ENCODE results near the gene CSF1R.
"Not testable (repeated sequence)": the region's sequence is repeated elsewhere in the genome, so short reads cannot be mapped to it uniquely, and the experiment has no call there.

CSF1R gene

DNA sequence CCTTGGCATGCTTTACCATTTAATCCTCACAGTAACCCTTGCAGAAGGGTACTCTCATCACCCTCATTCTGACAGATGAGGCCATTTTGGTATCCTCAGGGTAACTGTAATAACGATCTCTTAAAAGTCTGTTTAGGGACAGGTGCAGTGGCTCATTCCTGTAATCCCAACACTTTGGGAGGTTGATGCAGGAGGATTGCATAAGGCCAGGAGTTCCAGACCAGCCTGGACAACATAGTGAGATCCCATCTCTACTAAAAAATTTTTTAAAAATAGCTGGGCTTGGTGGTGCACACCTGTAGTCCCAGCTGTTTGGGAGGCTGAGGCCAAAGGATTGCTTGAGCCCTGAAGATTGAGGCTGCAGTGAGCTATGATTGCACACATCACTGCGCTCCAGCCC, 31.8 kb downstream of the CSF1R start:
- no peak for DNase-seq (ENCODE audit: low spot score)

DNA sequence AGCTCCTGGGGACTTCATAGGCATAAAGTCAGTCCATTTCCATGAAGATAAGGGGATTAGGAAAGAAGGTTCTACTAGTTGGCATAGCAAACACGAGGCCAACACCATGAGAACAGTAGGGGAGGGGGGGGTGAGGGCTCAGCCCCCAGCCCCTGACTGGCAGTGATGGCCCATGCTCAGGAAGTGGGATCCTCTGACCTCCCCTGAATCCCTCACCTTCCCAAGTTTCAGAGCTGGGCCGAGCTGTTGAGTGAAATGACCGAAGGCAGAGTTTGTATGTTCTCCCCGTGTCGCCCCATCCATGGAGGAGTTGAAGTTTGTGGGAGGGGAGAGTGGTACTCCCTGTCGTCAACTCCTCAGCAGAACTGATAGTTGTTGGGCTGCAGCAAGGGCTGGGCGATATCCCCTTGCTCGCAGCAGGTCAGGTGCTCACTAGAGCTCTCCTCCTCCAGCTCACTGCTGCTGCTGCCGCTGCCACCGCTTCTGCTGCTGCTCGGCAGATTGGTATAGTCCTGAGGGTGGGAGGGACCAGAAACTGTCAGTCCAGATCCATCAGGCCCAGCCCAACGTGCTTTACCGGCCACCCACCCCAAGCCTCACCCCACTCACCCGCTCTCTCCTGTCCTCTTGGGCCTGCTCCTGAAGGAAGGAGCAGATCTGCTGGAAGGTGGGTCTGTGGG, 32.5 kb downstream of the CSF1R start:
- DNase-seq (ENCODE audit: low spot score), result no peak

DNA sequence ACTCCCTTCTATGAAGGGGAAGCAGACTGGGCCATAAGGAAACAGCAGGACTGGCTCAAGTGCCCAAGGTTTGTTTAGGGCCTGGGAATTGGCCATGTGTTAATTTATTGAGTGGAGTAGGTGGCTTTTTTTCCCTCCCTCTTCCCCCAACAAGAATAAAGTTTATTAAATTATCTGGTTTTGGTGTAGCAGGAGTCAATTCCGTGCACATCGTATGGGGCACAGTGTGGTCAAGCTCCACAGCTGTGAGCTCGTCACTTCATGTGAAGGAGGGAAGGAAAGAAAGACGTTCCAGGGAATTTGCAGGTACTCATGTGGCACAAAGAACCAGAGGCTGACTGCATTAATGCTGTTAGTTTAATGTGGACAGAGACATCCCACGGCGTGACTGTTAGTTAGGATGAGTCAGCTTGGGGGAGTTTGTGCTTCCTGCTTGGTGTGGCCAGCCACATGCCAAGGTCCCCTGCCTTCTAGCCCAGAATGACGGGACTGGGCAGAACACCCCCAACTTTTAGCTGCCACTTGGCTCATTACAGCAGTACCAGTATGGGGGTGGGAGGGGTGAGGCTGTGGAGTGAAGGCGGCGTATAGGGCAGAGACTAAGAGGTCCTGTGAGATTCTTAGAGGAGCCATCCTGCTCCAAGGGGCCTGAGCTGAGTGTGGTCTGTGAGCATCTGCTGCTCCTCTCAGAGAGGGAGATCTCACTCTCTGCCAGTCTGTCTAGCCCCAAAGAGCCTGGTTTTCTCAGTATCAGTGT, 33.2 kb downstream of the CSF1R start:
- DNase-seq (ENCODE audit: low spot score), result peak; percentile 76

DNA sequence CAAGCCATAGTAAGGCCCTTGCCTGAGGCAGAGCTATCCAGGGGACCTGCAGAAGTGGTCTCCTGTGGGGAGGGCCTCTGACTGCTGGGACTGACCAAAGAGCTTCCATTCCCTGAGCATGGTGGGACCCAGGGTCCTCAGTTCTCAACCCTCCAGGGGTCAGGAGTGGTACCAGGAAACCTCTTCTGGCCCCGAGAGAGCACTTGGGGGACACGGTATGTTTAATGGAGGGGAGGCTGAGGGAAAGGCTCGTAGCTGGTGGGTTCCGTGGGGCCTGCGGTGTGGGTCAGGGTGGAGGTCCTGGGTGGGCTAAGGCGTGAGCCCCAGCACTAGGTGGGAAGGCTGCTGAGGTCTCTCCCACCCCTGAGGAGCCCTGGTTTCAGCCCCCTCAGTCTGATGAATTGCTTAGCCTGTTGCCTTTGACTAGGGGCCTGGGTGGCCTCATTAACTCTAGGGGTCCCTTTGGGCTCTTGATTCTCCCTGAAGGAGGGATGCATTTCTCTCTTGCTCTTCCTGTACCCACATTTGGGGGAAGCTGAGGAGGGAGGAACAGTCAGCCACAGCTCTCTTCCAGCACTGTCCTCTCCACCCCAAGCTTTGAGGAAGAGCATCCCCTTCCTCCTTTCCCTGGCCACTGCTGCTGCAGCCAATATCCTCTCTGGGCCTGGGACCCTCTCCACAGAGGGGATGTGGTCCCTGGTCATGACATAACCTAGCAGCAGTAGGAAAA, 34.0 kb downstream of the CSF1R start:
- DNase-seq (ENCODE audit: low spot score), result no peak

DNA sequence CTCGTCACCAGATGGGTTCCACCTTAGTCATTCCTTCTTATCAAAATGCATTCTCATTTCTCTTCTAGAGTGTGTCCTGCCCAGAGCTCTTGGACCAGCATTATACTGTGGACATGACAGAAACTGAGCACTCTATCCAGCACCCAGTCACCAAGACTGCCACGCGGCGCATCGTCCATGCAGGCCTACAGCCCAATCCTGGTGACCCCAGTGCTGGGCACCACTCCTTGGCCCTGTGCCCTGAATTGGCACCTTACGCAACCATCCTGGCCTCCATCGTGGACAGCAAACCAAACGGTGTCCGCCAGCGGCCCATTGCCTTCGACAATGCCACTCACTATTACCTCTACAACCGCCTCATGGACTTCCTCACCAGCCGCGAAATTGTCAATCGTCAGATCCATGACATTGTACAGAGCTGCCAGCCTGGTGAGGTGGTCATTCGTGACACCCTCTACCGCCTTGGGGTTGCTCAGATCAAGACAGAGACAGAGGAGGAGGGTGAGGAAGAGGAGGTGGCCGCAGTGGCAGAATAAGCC, 34.6 kb downstream of the CSF1R start:
- no peak for DNase-seq (ENCODE audit: low spot score)

DNA sequence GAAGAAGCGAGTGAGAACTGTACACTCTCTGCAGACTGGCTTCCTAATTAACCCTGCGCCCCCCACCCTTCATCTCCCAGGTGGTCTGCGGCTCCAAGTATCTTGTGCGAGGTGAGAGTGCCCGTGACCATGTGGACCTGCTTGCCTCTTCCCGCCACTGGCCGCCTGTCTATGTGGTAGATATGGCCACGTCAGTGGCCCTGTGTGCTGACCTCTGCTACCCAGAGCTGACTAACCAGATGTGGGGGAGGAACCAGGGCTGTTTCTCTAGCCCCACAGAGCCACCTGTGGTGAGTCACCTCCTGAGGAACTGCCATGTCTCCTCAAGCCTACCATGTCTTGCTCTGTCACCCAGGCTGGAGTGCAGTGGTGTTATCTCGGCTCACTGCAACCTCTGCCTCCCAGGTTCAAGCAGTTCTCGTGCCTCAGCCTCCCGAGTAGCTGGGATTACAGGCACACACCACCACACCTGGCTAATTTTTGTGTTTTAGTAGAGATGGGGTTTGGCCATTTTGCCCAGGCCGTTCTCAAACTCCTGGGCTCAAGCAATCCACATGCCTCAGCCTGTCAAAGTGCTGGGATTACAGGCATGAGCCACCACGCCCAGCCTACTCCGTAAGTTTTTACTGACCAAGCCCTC, 36.1 kb downstream of the CSF1R start:
- not testable (repeated sequence) for DNase-seq (ENCODE audit: low spot score)

DNA sequence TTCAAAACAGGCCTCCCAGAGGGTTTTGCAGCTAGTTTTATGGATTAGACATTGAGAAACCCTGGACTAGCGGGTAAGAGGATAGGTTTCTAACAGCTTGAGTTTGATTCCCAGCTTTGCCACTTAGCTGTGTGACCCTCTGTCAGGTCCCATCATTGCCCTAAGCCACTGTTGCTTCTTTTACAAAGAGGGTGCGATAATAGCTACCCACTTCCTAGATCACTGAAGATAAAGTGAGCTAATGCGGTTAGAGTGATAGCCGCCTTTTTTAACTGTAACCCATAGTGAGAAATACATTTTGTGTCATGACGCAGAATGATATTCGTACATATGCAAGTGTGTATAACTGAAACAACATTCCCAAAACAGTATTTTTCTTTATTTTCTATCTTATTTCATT, 40.3 kb downstream of the CSF1R start:
- no peak for DNase-seq (ENCODE audit: low spot score)

DNA sequence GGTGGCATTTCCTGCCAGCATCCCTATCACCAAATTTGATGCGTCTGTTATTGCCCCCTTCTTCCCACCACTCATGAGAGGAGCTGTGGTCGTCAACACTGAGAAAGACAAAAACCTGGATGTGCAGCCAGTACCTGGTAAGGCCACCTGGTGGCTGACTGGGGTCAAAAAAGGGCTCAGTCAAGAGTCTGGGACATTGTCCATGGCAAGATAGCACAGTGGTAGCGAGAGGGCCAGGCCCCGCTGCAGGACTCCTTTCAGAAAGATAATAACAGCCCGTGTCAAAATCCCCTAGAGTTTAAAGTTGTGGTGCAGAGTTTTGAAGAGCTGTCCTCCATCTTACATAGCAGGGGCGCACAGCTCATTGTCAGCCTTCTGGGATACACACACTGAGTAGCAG, 40.8 kb downstream of the CSF1R start:
- no peak for DNase-seq (ENCODE audit: low spot score)

DNA sequence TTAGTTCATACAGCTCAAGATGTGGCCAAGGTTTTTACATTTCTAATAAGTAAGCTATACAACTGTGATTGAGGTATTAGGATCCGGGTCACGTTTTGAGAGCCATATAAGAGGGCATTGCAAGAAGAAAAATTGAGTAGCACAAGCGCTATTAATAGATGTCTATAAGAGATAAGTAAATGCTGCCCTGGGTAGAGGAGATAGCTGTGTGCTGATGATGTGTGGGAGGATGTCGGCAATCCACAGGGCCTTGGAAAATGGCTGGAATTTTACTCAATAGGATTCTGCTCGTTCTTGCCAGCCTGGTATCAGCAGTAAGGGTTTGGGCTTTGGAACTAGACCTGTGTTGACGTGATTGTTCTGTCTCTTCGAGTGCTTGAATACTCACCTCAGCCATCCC, 41.6 kb downstream of the CSF1R start:
- no peak for DNase-seq (ENCODE audit: low spot score)

DNA sequence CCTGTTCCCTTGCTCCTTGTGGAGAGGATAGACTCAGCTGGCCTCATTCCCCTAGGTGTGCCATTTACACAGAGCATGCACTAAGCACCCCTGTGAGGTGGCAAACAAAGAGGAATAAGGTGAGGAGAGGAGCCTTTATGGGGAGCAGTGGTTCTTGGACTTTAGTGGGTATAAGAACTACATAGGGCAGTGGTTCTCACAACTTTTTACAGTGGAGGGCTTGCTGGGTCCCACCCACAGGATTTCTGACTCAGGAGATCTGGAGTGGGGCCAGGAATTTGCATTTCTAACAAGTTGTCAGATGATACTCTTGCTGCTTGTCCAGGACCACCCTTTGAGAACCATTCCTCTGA, 42.0 kb downstream of the CSF1R start:
- no peak for DNase-seq (ENCODE audit: low spot score)

DNA sequence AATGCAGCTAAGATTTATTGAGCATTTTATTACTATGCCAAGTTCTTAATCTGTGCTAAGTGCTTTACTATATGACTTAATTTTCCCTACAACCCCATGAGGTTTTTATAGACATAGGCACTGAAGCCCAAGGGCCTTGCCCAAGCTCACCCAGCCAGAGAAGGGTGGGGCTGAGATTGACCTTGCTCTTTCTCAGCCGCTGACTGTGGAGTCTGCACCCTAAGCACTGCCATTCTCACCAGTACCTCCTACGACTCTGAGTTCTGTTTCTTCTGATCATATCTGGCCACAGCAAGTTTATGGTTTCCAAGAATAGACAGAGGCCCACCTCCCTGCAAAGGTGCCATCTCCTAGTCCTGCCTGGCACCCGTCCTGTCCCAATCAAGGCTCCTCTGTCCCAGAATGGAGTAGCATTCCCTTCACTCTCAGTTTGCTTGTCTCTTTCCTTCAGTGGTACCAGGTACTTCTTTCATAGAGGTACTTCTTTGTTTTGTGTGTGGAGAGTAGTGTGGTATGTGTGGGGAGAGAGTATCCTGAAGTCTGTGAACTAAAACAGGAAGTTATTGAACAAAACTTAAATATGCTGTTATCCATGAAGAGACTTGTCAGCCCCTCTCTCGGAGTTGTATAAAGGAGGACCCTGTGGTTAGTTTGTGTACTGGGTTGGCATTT, 42.6 kb downstream of the CSF1R start:
- DNase-seq (ENCODE audit: low spot score), result no peak

DNA sequence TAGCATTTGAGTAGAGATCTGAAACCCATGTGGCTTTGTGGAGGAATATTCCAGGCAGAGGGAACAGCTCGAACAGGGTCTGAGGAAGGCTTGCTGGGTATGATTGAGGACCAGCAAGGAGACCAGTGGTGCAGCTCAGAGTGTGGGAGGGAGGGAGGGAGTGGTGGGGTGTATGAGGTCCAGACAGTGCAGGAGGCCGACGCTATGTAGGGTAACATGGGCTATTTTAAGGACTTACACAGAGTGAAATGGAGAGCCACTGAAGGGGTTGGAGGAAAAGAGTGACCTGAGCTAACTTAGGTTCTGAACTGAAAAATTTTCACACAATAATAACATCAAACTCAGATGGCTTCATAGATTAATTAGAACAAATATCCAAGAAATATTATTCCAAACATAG, 43.9 kb downstream of the CSF1R start:
- no peak for DNase-seq (ENCODE audit: low spot score)

DNA sequence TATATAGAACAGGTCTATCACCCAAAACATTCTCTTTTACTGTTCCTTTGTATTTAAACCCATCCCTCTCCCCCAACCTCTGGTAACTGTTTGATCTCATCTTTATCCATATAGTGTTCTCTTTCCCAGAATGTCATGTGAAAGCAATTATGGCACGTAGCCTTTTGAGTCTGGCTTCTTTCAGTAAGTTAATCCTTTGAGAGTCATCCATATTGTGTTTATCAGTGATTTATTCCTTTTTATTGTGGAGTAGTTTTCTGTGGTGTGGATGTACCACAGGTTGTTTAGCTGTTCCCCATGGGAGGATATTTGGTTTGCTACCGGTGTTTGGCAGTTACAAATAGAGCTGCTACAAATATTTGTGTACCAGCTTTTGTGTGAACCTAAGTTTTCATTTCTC, 47.8 kb downstream of the CSF1R start:
- no peak for DNase-seq (ENCODE audit: low spot score)

DNA sequence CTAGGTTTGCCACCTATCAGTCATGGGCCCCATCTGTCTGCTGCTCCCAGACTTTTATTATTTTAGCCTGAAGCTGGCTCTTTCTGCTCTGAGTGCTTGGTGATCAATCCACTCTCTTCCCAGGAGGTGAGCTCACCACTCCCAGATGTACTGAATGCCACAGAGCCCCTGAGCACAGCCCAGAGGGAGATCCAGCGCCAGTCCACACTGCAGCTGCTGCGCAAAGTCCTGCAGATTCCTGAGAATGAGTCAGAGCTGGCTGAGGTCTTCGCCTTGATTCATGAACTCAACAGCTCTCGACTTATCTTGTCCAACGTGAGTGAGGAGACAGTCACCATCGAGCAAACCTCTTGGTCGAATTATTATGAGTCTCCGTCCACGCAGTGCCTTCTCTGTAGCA, 49.8 kb downstream of the CSF1R start:
- peak; percentile 93 for DNase-seq (ENCODE audit: low spot score)

DNA sequence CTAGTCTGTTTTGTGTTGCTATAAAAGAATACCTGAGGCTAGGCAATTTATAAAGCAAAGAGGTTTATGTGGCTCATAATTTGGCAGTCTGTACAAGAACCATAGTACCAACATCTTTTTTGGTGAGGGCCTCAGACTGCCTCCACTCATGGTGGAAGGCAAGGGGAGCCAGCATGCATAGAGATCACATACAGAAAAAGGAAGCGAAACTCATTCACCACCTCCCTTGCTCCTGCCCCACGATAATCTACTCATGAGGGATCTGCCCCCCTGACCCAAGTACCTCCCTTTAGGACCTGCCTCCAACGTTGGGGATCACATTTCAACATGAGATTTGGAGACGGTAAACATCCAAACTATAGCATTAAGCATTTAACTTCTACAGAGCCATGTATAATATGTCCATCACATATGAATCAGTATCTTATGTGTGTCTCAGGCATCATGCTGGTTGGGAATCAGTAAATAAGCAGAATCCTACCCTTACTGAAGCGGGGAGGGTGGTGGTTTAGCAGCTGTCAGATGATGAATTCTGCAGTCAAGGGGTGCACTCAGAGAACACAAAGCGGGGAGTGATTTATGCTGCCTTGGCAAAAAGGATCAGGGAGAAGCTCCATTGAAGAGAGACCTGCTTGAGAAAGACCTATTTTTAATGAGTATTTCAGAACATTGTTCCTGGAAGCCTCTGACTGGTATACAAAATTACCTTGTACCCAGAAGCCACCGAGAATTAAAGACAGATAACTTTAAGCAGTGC, 51.0 kb downstream of the CSF1R start:
- no peak for DNase-seq (ENCODE audit: low spot score)

DNA sequence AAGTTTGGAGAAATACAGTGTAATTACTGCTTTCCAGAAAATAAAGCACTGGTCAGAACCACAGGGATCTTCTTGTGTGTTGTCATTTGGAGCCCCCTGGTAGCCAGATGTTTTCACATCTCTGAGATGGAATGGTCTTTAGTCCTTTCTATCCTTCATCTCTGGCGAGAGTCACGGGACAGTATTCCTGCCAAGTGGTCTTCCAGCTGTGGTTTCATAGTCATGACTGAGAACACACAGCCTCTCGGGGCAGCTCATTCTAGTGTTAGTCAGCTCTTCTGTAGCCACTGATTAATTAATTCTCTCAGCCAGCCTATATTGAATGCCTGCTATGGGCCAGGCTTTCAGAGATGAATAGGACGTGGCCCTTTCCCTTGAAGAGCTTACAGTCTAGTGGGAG, 51.7 kb downstream of the CSF1R start:
- peak; percentile 81 for DNase-seq (ENCODE audit: low spot score)

DNA sequence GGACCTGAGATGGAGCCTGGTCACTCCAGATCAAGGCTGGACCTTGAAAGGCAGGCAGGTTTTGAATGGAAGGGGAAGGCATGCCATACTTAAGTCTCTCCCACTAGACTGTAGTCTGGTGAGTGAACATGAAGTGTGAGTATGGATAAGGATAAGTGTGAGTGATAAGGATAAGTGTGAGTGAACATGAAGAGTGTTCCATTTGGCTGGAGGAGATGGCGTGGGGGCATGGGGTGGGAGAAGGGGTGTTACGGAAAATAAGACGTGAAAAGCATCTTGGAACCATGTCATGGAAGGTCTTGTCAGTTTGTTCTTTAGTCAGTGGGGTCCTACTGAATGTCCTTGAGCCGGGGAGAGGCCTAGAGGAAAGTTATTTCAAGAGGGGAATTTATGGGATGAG, 53.0 kb downstream of the CSF1R start:
- DNase-seq (ENCODE audit: low spot score), result no peak

DNA sequence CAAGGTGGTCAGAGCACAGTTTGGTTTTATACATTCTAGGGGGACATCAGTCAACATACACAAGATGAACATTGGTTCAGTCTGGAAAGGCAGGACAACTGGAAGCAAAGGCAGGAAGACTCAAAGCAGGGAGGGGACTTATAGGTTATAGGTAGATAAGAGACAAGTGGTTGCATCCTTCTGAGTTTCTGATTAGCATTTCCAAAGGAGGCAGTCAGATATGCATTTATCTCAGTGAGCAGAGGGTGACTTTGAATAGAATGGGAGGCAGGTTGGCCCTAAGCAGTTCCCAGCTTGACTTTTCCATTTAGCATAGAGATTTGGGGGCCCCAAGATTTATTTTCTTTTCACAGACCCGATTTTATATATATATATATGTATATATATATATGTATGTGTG, 58.3 kb downstream of the CSF1R start:
- DNase-seq (ENCODE audit: low spot score), result not testable (repeated sequence)

DNA sequence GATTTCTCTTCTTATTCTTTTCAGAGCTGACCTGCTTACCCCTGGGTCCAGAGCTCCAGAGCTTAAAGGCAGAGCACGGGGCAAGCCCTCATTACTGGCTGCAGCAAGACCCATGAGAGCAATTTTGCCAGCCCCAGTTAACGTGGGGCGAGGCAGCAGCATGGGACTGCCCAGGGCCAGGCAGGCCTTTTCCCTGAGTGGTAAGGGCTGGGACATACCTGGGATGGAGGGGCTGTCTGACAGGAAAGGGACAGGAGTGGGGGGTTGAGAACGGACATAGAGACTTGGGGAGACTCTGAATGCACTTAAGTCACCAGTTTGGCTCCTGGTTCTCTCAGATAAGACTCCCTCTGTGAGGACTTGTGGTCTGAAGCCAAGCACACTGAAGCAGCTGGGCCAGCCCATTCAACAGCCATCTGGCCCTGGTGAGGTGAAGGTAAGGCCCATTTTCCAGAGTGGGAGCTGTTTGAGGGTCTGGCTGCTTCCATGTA, 59.6 kb downstream of the CSF1R start:
- no peak for DNase-seq (ENCODE audit: low spot score)

DNA sequence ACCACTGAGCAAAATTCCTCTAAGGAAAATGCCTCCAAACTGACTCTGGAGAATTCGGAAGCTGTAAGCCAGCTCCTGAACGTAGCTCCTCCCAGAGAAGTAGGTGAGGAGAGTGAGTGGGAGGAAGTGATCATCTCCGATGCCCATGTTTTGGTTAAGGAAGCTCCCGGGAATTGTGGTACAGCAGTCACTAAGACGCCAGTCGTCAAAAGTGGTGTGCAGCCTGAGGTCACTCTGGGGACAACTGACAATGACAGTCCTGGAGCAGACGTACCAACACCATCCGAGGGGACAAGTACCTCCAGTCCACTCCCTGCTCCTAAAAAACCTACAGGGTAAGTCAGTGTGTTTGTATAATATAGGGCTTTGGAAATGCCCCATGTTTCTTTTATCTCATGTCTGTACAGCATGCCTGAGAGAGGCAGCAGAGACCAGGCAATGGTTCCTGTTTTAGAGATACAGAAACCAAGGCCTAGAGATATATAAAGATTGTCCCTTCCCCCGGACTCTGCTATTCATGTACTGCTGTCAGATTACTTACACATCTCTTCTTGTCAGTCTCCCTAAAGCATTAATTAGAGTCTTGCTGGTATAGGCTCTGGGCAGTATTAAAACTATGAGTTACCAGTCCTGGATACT, 61.9 kb downstream of the CSF1R start:
- no peak for DNase-seq (ENCODE audit: low spot score)

DNA sequence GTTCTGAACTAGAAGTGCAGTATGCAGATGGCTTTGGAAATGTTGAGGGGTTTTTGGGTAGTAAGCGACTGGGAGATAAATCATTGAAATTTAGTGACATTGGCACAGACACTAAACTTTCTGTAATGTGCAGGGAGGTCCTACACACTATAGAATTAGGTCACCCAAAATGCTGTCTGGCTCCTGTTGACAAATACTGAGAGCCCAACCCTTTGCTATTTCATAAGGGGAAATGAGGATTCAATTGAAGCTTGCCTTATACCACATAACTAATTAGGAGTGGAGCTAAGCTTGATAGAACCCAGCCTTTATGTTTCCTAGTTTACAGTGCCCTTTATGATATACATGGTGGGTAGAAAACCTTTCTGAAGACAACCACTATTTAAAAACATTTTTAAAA, 63.2 kb downstream of the CSF1R start:
- DNase-seq (ENCODE audit: low spot score), result no peak

All from GM03348 (cell line).